HG03439 (cell line): ENCODE data around the gene UNC79.

Experiments used
- ATAC-seq: cut with Tn5 transposase; IDR thresholded peaks from one replicate; pipeline ENCODE4 v1.9.1; 2021; ENCODE audit warnings: mild to moderate bottlenecking, moderate library complexity; ENCODE audit not compliant: unreplicated experiment

UNC79 gene

DNA sequence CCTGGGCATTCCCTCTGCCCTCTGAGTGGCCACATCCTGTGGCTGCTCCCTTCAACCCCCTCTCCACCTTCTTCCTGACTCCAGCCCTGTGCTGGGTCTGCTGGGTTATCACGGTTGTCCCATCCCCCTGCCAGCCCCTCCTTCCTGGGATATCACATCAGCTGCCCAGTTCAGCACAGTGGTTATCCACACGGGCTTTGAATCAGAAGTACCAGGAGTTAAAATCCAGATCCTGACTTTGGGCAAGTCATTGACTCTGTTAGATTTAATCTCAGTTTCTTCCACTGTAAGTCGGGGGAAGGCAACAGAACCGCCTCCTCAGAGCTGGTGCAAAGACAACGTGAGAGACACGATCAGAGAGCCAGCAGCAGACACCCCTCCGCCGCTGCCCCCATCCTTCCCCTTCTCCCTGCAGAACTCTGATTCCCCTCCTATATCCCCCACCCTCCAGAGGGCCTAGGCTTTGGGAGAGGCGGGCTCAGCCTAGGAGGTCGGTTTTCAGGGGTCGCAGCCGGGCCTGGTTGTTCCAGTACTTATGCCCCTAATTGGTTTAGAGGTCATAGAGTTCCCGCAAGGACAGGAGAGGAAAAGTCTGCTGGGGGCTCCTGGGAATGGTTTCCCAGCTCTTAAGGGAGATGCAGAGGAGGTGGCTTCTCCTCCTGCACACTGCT is 315.0 kb downstream of the UNC79 start:
- no peak for ATAC-seq

DNA sequence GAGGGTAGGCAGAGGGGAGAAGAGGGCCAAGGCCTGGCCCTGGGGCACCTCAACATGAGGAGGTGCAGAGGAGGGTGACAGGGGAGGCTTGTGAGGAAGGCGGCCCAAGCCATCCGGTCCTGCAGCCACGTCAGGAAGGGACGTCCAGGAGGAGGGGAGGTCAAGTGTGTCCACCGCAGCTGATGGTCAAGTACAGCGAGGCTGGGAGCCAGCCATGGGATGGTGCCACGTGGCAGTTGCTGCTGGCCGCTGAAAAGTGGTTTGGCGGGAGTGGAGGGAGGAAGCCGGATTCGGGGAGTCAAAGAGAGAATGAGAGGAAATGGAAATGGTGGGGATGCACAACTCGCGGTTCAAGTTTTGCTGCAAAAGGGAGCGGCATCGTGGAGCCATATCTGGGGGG is 316.4 kb downstream of the UNC79 start:
- no peak for ATAC-seq

DNA sequence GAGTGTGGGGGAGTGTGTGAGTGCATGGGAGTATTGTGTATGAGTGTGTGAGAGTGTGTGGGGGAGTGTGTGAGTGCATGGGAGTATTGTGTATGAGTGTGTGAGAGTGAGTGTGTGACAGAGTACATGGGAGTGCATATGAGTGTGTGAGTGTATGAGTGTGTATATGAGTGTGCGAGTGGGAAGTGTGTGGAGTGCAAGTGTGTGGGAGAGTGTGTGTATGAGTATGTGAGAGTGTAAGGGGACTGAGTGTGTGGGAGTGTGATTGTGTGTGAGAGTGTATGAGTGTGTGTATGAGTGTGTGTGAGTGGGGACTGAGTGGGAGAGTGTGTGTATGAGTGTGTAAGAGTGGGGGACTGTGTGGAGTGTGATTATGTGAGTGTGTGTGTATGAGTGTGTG is 316.8 kb downstream of the UNC79 start:
- ATAC-seq = no peak

DNA sequence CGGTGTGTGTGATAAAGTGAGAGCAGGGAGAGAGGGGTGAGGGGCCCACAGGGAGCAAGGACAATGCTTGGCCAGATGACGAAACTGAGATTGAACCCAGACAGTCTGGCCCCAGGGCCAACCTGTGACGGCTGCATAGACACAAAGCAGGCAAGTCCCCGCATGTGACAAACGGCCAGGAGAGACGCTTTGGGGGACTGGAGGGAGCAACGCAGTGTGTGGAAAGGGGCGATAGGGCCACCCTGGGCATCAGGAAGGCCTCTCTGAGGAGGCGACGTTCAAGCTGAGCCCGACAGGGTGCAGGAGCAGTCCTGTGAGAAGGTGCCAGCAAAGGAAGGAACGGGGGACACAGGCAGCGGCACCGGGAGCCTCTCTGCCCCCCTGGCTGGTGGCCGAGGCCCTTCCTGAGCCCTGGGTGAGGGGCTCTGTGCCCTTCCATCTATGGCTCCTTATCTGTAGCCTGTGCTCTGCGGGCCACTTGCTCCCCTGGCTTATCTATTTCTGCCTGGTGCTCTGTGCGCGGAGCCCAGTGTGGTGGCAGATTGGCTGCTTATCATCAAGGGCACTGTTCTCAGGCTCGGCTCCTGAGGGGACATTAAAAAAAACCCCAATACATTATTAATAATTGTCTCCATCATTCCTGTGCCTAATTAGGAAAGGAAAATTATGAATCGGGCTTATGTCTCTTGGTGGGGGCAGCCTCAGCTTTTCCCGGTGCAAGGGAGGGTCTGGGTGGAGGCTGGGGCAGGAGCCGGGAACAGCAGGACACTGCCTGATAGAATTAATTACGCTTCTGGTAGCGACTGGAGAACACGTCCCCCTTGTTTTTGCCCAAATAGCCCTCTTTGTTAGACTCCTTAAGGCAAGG is 317.7 kb downstream of the UNC79 start:
- ATAC-seq = no peak

DNA sequence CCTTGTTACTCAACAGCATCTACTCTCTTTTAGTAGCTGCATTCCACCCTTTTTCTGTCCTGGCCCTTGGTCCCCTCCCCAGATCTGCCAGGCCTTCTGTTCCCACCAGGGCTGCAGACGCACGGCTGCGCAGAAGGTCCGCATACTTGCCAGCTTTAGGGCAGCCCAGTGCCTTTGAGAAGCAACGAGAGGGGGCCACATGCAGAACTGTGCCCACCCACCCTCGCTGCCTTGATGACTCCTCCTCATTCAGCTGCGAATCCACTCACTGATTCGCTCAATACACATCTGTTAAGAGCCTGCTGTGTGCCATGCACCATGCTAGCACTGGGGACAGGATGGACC is 318.3 kb downstream of the UNC79 start:
- no peak for ATAC-seq

DNA sequence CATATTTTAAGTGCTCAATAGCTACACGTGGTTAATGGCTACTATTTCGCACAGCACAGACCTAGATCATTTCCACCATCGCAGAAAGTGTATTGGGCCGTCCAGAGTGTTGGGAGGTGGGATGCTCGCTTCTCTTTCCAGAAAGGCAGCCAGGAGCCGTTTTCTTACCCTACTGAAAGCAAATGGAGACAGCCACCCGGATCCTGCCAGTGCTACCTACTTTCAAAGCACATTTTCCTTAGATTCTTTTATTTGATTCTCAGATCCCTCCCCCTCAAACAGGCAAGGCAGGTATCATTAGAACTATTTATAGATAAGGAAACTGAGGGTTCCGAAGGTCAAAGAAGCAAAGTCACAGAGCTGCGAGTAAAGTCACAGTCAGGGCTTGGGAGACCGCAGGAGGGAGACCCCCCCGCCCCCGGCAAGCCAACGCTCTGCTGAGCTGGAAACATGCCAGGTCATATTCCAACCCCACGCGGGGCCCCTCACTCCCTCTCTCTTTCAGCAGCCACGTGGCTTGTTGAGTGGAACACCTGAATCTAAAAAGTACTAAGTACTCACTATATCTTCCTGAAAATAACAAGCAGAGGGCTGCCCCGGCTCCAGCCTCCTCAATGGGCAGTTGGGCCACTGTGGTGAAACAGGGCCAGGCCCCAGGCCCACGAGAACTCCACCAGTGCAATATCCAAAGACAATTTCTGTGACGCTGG is 321.4 kb downstream of the UNC79 start:
- ATAC-seq = no peak

DNA sequence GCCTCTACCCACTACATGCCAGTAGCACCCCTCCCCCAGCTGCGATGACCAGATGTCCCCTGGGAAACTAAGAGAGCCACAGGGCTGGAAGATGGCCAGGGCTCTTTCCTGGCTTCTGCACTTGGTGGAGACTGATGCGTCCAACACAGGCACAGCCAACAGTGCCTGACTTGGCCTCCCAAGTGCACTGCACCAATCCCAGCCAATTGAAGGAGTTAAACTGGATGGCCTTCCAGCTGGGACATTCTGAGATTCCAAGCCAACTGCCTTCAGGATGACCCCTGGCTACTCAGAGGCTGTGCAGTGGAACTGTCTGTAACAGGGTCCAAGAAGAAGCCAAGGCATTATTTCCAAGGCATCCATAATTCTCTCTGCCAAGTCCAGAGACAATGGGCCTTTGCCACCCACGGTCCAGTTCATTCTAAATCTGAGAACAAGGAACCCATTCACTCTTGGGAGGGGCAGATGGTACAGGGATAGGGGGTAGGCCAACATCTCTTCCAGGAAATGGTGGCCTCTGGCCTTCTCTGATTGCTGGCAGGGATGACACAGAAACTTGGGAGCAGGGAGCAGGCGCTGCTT is 322.3 kb downstream of the UNC79 start:
- ATAC-seq = no peak

DNA sequence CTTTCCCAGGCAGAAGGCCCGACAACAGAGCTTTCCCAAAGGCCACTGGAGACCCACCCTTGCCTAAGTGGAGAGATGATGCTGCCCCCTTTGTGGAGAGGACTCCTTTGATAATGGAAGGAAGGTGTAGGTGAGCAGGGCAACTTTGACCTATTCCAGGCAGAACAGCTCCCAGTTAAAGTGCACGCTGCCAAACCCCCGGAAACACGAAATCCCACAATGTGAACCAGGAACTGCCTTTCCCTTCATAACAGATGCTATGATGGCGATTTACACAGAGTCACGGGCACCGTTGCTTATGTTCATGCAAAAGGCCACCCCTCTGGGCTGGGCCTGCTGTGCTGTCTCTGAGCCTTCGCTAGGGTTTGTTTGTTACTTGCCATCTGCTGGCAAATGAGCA is 322.9 kb downstream of the UNC79 start:
- no peak for ATAC-seq

DNA sequence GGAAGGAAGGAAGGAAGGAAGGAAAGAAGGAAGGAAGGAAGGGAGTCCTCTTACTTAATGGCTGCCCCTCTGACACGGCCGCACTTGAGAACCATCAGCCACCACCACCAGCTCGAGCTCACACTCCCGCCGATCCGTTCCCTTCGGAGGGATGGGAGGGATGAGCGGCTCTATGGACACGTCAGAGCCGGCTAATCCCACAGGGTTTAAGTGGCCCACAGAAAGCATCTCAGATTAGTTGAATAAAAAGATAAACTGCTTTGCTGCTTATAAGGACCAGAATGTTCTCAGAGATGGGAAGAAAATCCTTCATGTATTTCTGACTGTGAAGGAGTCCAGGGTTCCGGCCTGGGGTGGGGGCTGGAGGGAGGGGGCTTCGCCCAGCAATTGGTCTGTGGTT is 326.5 kb downstream of the UNC79 start:
- no peak for ATAC-seq
